BJ (cell line): Measurements from ENCODE around the gene RTN4R. TPM values are rescaled to one million over a fixed set of nuclear protein-coding genes. Genes with fewer than 3 reads are reported as not detected.

Experiments used
- CTCF ChIA-PET: fragments of 350-600 bp; formaldehyde crosslinking; extraction: SDS; loops from one replicate; lab custom pipeline; 2021; ENCODE audit warnings: antibody characterized with exemption, inconsistent platforms; lab: Yijun Ruan, JAX
- POLR2A ChIA-PET: fragments of 300-600 bp; sonication (Branson Sonifier 250); formaldehyde crosslinking; extraction: SDS; loops from one replicate; lab custom pipeline; 2021; ENCODE audit warnings: antibody characterized with exemption; lab: Charles Lee
- DNase-seq: peaks from one replicate; pipeline ENCODE4 v3.0.0-alpha.2; 2011; ENCODE audit warnings: low read depth
- H3K27me3 ChIP-seq: 2 replicates; pipeline ENCODE4 v1.6.0; 2011; ENCODE audit warnings: low read length; ENCODE audit not compliant: control insufficient read depth, insufficient read depth
- H3K36me3 ChIP-seq: 2 replicates; pipeline ENCODE4 v1.5.1; 2011; ENCODE audit warnings: low read length; ENCODE audit not compliant: control insufficient read depth, insufficient read depth
- H3K4me3 ChIP-seq: 2 replicates; pipeline ENCODE4 v1.5.1; 2011; ENCODE audit warnings: low read depth, mild to moderate bottlenecking, control low read depth, low read length
- CTCF ChIP-seq: IDR thresholded peaks from 2 replicates; pipeline ENCODE4 v1.5.1; 2011; ENCODE audit warnings: low read depth, mild to moderate bottlenecking, control low read depth, inconsistent platforms, low read length, moderate library complexity; ENCODE audit not compliant: insufficient read depth
- polyA plus RNA-seq: library from polyadenylated mRNA; depleted of rRNA; stranded (reverse); fragments of >200 nt; gene quantifications from 2 replicates; pipeline ENCODE4 v1.2.3, GENCODE V29; 2011

Gene RTN4R
- polyA plus RNA-seq, 1 experiment, result 0.77 TPM

GRCh38 chr22:20247608-20248171 lies 20.4 kb downstream of the RTN4R start:
- Histone ChIP-seq H3K4me3 (no peak overlapping the region), H3K36me3 (no peaks in the 10 kb centered on the region), H3K27me3 (peaks cover 3% of the 10 kb centered on the region; the same call in 1 of the 2 replicates)
- no peak for TF ChIP-seq CTCF
- DNase-seq, result no peak
- ChIA-PET POLR2A (no interaction called here), CTCF (interaction anchor here (0.5 kb wide), 1 partner anchor 243 kb away, joined by 4 read pairs; no protein-coding TSS in a partner anchor)

- DNase-seq, result no peak
- CTCF ChIA-PET, result interaction anchor here (1.1 kb wide), 1 partner anchor 9 kb away, joined by 4 read pairs; no protein-coding TSS in a partner anchor
- H3K27me3 ChIP-seq, result peaks cover 3% of the 10 kb centered on the region; the same call in 1 of the 2 replicates
- TF ChIP-seq CTCF, result no peak
- H3K36me3 ChIP-seq, result no peaks in the 10 kb centered on the region
- POLR2A ChIA-PET, result no interaction called here
- no peak overlapping the region for H3K4me3 ChIP-seq
These were observed 21.1 kb downstream of the RTN4R start for GRCh38 chr22:20247010-20247505.

GRCh38 chr22:20246368-20247009 lies 21.6 kb downstream of the RTN4R start:
- no peak for TF ChIP-seq CTCF
- POLR2A ChIA-PET, result no interaction called here
- Histone ChIP-seq H3K36me3 (no peaks in the 10 kb centered on the region), H3K4me3 (no peak overlapping the region), H3K27me3 (peaks cover 3% of the 10 kb centered on the region; the same call in 1 of the 2 replicates)
- CTCF ChIA-PET, result interaction anchor here (1.1 to 1.2 kb wide), 2 partner anchors 8 to 37 kb away, joined by 3 to 4 read pairs; no protein-coding TSS in a partner anchor
- DNase-seq, result no peak

GRCh38 chr22:20245577-20246367 lies 22.3 kb downstream of the RTN4R start:
- CTCF ChIA-PET, result interaction anchor here (1.1 to 1.2 kb wide), 2 partner anchors 7 to 38 kb away, joined by 3 to 4 read pairs; no protein-coding TSS in a partner anchor
- POLR2A ChIA-PET, result no interaction called here
- no peak for DNase-seq
- H3K36me3 ChIP-seq, result no peaks in the 10 kb centered on the region
- H3K4me3 ChIP-seq, result no peak overlapping the region
- TF ChIP-seq CTCF, result no peak
- H3K27me3 ChIP-seq, result peaks cover 3% of the 10 kb centered on the region; the same call in 1 of the 2 replicates
